PFSK-1 (cell line): ENCODE measurements around the gene BNC2.

Experiments
- POLR2AphosphoS5 ChIP-seq: IDR thresholded peaks from 2 replicates; pipeline ENCODE4 v1.6.1; 2012; ENCODE audit warnings: low read depth, mild to moderate bottlenecking, control low read depth, low read length, moderate library complexity
- REST ChIP-seq, 2 experiments: IDR thresholded peaks; 2 replicates each; pipeline versions ENCODE4 v1.6.1 to v1.8.0; 2011 to 2012; ENCODE audit warnings: low read depth in 2 of 2, low read length in 2 of 2, control low read depth in 1 of 2, inconsistent platforms in 1 of 2, mild to moderate bottlenecking in 1 of 2, moderate library complexity in 1 of 2; ENCODE audit not compliant: insufficient read depth in 1 of 2
- TAF1 ChIP-seq: IDR thresholded peaks from 2 replicates; pipeline ENCODE4 v1.6.1; 2012; ENCODE audit warnings: low read length, control low read depth, borderline replicate concordance; ENCODE audit not compliant: insufficient read depth

- TF ChIP-seq TAF1 (no peak), REST (IDR thresholded peaks at IDR 0.05; ENCODE audit: insufficient read depth in 1 of 2, low read depth in 2 of 2, low read length in 2 of 2) (no peak), POLR2AphosphoS5 (no peak)
These were observed 493.2 kb downstream of the BNC2 start for GRCh38 chr9:16377311-16377710.
